ENCODE measurements around the gene DPP7.
"Not testable (repeated sequence)": the region's sequence is repeated elsewhere in the genome, so short reads cannot be mapped to it uniquely, and the experiment has no call there.

The DPP7 gene

GRCh38 chr9:137063311-137064026 is 51.1 kb downstream of the DPP7 start:
- no peak overlapping the region for H3K27ac ChIP-seq
- no peak overlapping the region for H3K4me3 ChIP-seq (ENCODE audit: low read depth, low read length)
- TF ChIP-seq, protein P1, sequence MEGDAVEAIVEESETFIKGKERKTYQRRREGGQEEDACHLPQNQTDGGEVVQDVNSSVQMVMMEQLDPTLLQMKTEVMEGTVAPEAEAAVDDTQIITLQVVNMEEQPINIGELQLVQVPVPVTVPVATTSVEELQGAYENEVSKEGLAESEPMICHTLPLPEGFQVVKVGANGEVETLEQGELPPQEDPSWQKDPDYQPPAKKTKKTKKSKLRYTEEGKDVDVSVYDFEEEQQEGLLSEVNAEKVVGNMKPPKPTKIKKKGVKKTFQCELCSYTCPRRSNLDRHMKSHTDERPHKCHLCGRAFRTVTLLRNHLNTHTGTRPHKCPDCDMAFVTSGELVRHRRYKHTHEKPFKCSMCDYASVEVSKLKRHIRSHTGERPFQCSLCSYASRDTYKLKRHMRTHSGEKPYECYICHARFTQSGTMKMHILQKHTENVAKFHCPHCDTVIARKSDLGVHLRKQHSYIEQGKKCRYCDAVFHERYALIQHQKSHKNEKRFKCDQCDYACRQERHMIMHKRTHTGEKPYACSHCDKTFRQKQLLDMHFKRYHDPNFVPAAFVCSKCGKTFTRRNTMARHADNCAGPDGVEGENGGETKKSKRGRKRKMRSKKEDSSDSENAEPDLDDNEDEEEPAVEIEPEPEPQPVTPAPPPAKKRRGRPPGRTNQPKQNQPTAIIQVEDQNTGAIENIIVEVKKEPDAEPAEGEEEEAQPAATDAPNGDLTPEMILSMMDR (IDR thresholded peaks at IDR 0.05) = no peak
- H3K4me2 ChIP-seq (ENCODE audit: low read length) = no peak overlapping the region
- H3K36me3 ChIP-seq (ENCODE audit: control insufficient read depth, insufficient read depth, low read length) = no peaks in the 10 kb centered on the region
- H3K4me1 ChIP-seq = no peaks in the 10 kb centered on the region
- H3K79me2 ChIP-seq = no peaks in the 10 kb centered on the region
- no peak overlapping the region for H3K9ac ChIP-seq
- no peaks in the 10 kb centered on the region for H3K9me3 ChIP-seq (ENCODE audit: control insufficient read depth, low read length)
- H2AFZ ChIP-seq = no peak overlapping the region
- no peaks in the 10 kb centered on the region for H3K27me3 ChIP-seq (ENCODE audit: control insufficient read depth, insufficient read depth, low read length)

DNA sequence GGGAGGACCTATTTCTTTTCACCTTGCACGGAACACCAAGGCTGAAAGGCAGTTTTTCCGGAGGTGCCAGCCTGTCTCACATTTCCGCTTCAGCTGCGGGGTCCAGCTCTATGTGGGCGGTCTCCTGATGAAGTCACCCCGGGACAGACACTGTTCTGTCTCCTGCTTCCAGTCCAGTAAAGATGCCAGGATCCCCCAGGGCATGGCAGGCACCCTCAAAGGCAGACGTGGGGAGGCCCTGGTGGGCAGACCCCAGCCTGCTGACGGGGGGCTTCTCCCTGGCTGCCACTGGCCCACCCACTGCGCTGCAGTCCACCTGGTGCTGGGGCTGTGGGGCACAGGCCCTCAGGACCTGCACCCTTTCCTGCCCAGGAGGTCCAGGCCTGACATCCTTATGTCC is 51.7 kb downstream of the DPP7 start:
- H3K4me2 ChIP-seq (ENCODE audit: low read length); H2AFZ ChIP-seq; H3K36me3 ChIP-seq (ENCODE audit: control insufficient read depth, insufficient read depth, low read length); H3K79me2 ChIP-seq; H3K27me3 ChIP-seq (ENCODE audit: control insufficient read depth, insufficient read depth, low read length); H3K4me1 ChIP-seq; H3K9ac ChIP-seq; H3K9me3 ChIP-seq (ENCODE audit: control insufficient read depth, low read length); H3K27ac ChIP-seq; H3K4me3 ChIP-seq (ENCODE audit: low read depth, low read length): not testable (repeated sequence)

DNA sequence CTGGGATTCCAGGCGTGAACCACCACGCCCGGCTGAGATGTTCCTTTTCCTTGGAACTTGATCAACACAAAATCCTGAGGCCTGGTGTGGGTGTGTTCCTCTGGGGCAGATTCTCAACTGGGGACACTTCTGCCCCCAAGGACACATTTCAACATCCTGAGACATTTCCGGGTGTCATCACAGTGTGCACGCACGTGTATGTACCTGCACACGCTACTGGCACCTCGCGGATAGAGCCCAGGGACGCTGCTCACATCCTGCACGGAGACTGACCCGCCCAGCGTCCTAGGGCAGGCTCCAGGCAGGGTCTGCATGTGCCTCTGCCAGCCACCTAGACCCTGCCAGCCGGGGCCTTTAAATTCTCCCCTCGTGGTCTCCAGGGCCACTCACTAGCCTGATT is 52.1 kb downstream of the DPP7 start:
- Histone ChIP-seq H3K36me3 (ENCODE audit: control insufficient read depth, insufficient read depth, low read length) (no peaks in the 10 kb centered on the region), H3K9me3 (ENCODE audit: control insufficient read depth, low read length) (no peaks in the 10 kb centered on the region), H3K4me3 (ENCODE audit: low read depth, low read length) (no peak overlapping the region), H3K27me3 (ENCODE audit: control insufficient read depth, insufficient read depth, low read length) (no peaks in the 10 kb centered on the region), H3K4me2 (ENCODE audit: low read length) (no peak overlapping the region), H3K27ac (no peak overlapping the region), H3K4me1 (no peaks in the 10 kb centered on the region), H2AFZ (no peak overlapping the region), H3K9ac (no peak overlapping the region), H3K79me2 (no peaks in the 10 kb centered on the region)
- TF ChIP-seq, protein P1 (IDR thresholded peaks at IDR 0.05) = no peak
